K562 (cell line): ENCODE measurements around the gene HJV. TPM values are rescaled to one million over a fixed set of nuclear protein-coding genes. Genes with fewer than 3 reads are reported as not detected.

ENCODE experiments used
- ATAC-seq: fragments of 200-7000 bp; cut with Tn5 transposase; 3 replicates; pipeline ENCODE4 v1.9.1; 2020; ENCODE audit warnings: moderate library complexity
- BruUV-seq: library from RNA; stranded (reverse); fragments of 400-500 nt; replicated peaks from 2 replicates; lab custom pipeline; 2021; lab: Mats Ljungman, UMichigan
- CTCF ChIA-PET: fragments of 300-600 bp; formaldehyde crosslinking; extraction: SDS; loops from one replicate; lab custom pipeline; 2021; ENCODE audit warnings: low intra/inter-chr PET ratio; lab: Yijun Ruan, JAX
- POLR2A ChIA-PET: fragments of 300-600, 350-650 bp; sonication (Branson Sonifier 250); formaldehyde crosslinking; extraction: SDS; loops from one replicate; lab custom pipeline; 2021; ENCODE audit warnings: antibody characterized with exemption, inconsistent platforms; lab: Yijun Ruan, JAX
- DNase-seq, 4 experiments: peaks; one replicate each; pipeline versions ENCODE4 v3.0.0 to v3.0.0-alpha.2; 2011 to 2018; ENCODE audit warnings: low spot score in 3 of 4, mixed read lengths in 3 of 4; ENCODE audit errors: extremely low read depth in 1 of 4
- FAIRE-seq: peaks from 2 replicates; lab custom pipeline; 2011; peaks lifted over from hg19 to GRCh38; lab: Jason Lieb, UNC
- H2AFZ ChIP-seq: 2 replicates; pipeline ENCODE4 v1.6.0; 2011; ENCODE audit warnings: low read depth, low read length, control low read depth, inconsistent platforms
- H3K27ac ChIP-seq: fragments of 200-600 bp; 3 replicates; pipeline ENCODE4 v1.8.0; 2011; ENCODE audit warnings: low read depth, mild to moderate bottlenecking, control low read depth, inconsistent platforms, low read length, moderate library complexity, mixed read lengths; ENCODE audit errors: extremely low read depth
- H3K27me3 ChIP-seq, 2 experiments: fragments of 300-600 bp in 1 of 2; 2 replicates in 1 of 2; 3 replicates in 1 of 2; pipeline versions ENCODE4 v1.6.0 to v1.8.0; 2011; ENCODE audit warnings: inconsistent platforms in 2 of 2, low read length in 2 of 2, mild to moderate bottlenecking in 1 of 2, mixed read lengths in 1 of 2, moderate library complexity in 1 of 2; ENCODE audit not compliant: control insufficient read depth in 2 of 2, insufficient read depth in 2 of 2
- H3K36me3 ChIP-seq: fragments of 300-600 bp; 3 replicates; pipeline ENCODE4 v1.8.0; 2011; ENCODE audit warnings: mild to moderate bottlenecking, low read length, inconsistent platforms; ENCODE audit not compliant: control insufficient read depth, insufficient read depth
- H3K4me1 ChIP-seq, 2 experiments: fragments of 200-600 bp in 1 of 2; replicated peaks in 1 of 2; 2 replicates in 1 of 2; 3 replicates in 1 of 2; pipeline versions ENCODE4 v1.5.1 to v1.8.0; 2011; ENCODE audit warnings: inconsistent platforms in 2 of 2, low read length in 2 of 2, mild to moderate bottlenecking in 1 of 2, mixed read lengths in 1 of 2, moderate library complexity in 1 of 2; ENCODE audit not compliant: control insufficient read depth in 2 of 2, insufficient read depth in 2 of 2
- H3K4me2 ChIP-seq: 2 replicates; pipeline ENCODE4 v1.6.1; 2011; ENCODE audit warnings: low read length, control low read depth, inconsistent platforms, mixed read lengths; ENCODE audit not compliant: insufficient read depth
- H3K4me3 ChIP-seq: fragments of 200-600 bp; sonication (generic), shearing (Covaris generic); 2 replicates; pipeline ENCODE4 v1.5.1; 2016; ENCODE audit warnings: control low read depth, inconsistent platforms
- H3K79me2 ChIP-seq: fragments of 200-600 bp; 3 replicates; pipeline ENCODE4 v1.8.0; 2011; ENCODE audit warnings: low read length, inconsistent platforms; ENCODE audit not compliant: control insufficient read depth, insufficient read depth
- H3K9ac ChIP-seq, 2 experiments: 2 replicates each; pipeline versions ENCODE4 v1.6.0 to v1.6.1; 2011; ENCODE audit warnings: low read depth in 2 of 2, low read length in 2 of 2, control low read depth in 1 of 2, inconsistent platforms in 1 of 2, mild to moderate bottlenecking in 1 of 2, mixed read lengths in 1 of 2; ENCODE audit not compliant: insufficient read depth in 1 of 2
- H3K9me1 ChIP-seq: one replicate; pipeline ENCODE4 v1.6.0; 2011; ENCODE audit warnings: inconsistent platforms, mild to moderate bottlenecking, low read length, moderate library complexity; ENCODE audit not compliant: control insufficient read depth, insufficient read depth
- H3K9me3 ChIP-seq: replicated peaks from 2 replicates; pipeline ENCODE4 v1.5.1; 2011; ENCODE audit warnings: low read depth, low read length, inconsistent platforms; ENCODE audit not compliant: control insufficient read depth, insufficient read depth
- H4K20me1 ChIP-seq: replicated peaks from 2 replicates; pipeline ENCODE4 v1.6.1; 2011; ENCODE audit warnings: low read length, inconsistent platforms, mixed read lengths; ENCODE audit not compliant: control insufficient read depth, insufficient read depth
- GATAD2B ChIP-seq: fragments of 450-650 bp; IDR thresholded peaks from 2 replicates; pipeline ENCODE4 v1.6.1; 2017; ENCODE audit warnings: mild to moderate bottlenecking, borderline replicate concordance
- STAT5B ChIP-seq: fragments of 250-450 bp; sonication (Bioruptor Pico); IDR thresholded peaks from 2 replicates; pipeline ENCODE4 v1.8.0; 2021; ENCODE audit warnings: mild to moderate bottlenecking, inconsistent platforms
- ZNF232 ChIP-seq: sonication (generic); formaldehyde crosslinking; IDR thresholded peaks from 2 replicates; pipeline ENCODE4 v1.8.0; 2022; ENCODE audit warnings: mild to moderate bottlenecking, missing genetic modification reagents
- ZNF431 ChIP-seq: sonication (generic); formaldehyde crosslinking; IDR thresholded peaks from 2 replicates; pipeline ENCODE4 v1.8.0; 2022; ENCODE audit warnings: mild to moderate bottlenecking, missing genetic modification reagents
- WGBS: fragments of 100-300 bp; shearing (Covaris generic); methylation state at CpG from one replicate; pipeline ENCODE4 v1.1.6; 2016; ENCODE audit warnings: low coverage, mixed read lengths; ENCODE audit not compliant: insufficient coverage; ENCODE audit errors: missing lambda C conversion rate; 5-methylcytosine and 5-hydroxymethylcytosine counted together
- in situ Hi-C: fragments of 300-500 bp; cut with MboI; formaldehyde crosslinking; loops from 4 replicates; pipeline ENCODE4 v1.15.0; 2018; ENCODE audit warnings: inconsistent platforms, mixed read lengths
- intact Hi-C: fragments of 100-400 bp; cut with micrococcal nuclease; formaldehyde crosslinking; loops from 2 replicates; pipeline ENCODE4 v1.14.2; 2022
- polyA plus RNA-seq, 8 experiments: library from polyadenylated mRNA; depleted of rRNA in 4 of 8; stranded (reverse) in 5 of 8; unstranded in 3 of 8; fragments of >200 nt; fragmentation: Nextera tagmentation in 2 of 8; fragmentation: Illumina TruSeq in 1 of 8; extraction: Ambion mirVana in 2 of 8; extraction: Trizol in 1 of 8; gene quantifications; 2 replicates each; pipeline versions ENCODE4 v1.2.1 to v1.2.3, GENCODE V29; 2011 to 2014; ENCODE audit warnings: inconsistent platforms in 1 of 8, missing spikeins in 1 of 8
- total RNA-seq, 7 experiments: library from RNA; depleted of rRNA in 6 of 7; stranded (reverse); fragments of >200 nt in 6 of 7; fragmentation: Illumina TruSeq in 2 of 7; extraction: Trizol in 2 of 7; gene quantifications; 2 replicates each; pipeline versions ENCODE4 v1.2.1 to v1.2.3, GENCODE V29; 2011 to 2021; ENCODE audit warnings: low replicate concordance in 1 of 7
- TF ChIP-seq, protein P1 (sequence below), 2 experiments: IDR thresholded peaks; 2 replicates each; pipeline ENCODE4 v1.6.1; 2011; ENCODE audit warnings: borderline replicate concordance in 1 of 2, control low read depth in 1 of 2, low read depth in 1 of 2, low read length in 1 of 2, mild to moderate bottlenecking in 1 of 2, mixed read lengths in 1 of 2, moderate library complexity in 1 of 2; ENCODE audit not compliant: insufficient read depth in 1 of 2, insufficient read length in 1 of 2, poor library complexity in 1 of 2, severe bottlenecking in 1 of 2; ENCODE audit errors: extremely low read depth in 1 of 2

Gene HJV
- total and polyA plus RNA-seq, 9 of the 15 experiments (the other 6 are each of a cell fraction or from before 2014, with no cell fraction given): 1.0 to 6.6 (median 2.4) TPM

DNA sequence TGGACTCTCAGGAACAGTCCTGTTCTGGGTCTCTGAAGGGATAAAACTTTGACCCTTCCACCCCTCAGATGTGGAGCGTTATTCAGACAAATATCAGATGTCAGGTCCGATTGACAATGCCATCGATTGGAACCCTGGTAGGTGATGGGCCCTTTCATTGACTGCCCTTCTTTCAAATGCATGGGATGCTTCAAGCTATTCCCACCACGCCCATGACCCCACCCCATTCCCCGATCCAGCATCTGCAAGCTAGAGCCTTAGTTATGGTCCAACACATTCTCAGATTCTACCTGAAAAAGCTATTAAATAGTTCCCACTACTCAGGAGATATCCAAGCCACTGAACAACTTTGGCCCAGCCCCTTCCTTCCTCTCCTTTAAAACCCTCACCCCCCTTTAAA lies 44.5 kb downstream of the HJV start:
- Histone ChIP-seq H3K9ac (no peak overlapping the region; a peak in 1 of 4 replicates), H3K4me1 (peaks cover 21 to 45% of the 10 kb centered on the region in 2 experiments), H3K27me3 (no peaks in the 10 kb centered on the region), H3K9me1 (no peaks in the 10 kb centered on the region), H3K36me3 (peaks cover 16% of the 10 kb centered on the region), H3K79me2 (peaks cover 25% of the 10 kb centered on the region), H3K4me2 (0 out of 2 replicates have a peak overlapping the region, but pooled peaks have one; percentile 5), H3K9me3 (no peaks in the 10 kb centered on the region), H4K20me1 (no peaks in the 10 kb centered on the region), H3K27ac (peak overlapping the region; percentile 5; the same call in 1 of the 3 replicates), H2AFZ (0 out of 2 replicates have a peak overlapping the region, but pooled peaks have one; percentile 43), H3K4me3 (no peak overlapping the region)
- WGBS: 59% methylated on average over 5 of the region's 5 CpGs
- DNase-seq (no peak), FAIRE-seq (no peak)
- intact Hi-C loops: loop anchor here (1.0 kb wide), 4 partner anchors 30 to 132 kb away; partner anchors contain the start of gene NUDT17
- CTCF ChIA-PET: interaction anchor here (0.6 to 3.8 kb wide), 3 partner anchors 30 to 86 kb away, joined by 3 to 37 read pairs (median 17); no protein-coding TSS in a partner anchor
- POLR2A ChIA-PET: interaction anchor here (1.0 to 15.5 kb wide), 9 partner anchors 12 to 60 kb away, joined by 3 to 320 read pairs (median 3); partner anchors contain the start of genes ANKRD34A, POLR3GL, RBM8A and TXNIP
- BruUV-seq: no TSS peak
- in situ Hi-C loops: no loop called here
- TF ChIP-seq STAT5B (CRISPR knock-in tag): no peak
- no peak for TF ChIP-seq ZNF232
- TF ChIP-seq, all 486 proteins: peak for 0
- no peak for ATAC-seq

DNA sequence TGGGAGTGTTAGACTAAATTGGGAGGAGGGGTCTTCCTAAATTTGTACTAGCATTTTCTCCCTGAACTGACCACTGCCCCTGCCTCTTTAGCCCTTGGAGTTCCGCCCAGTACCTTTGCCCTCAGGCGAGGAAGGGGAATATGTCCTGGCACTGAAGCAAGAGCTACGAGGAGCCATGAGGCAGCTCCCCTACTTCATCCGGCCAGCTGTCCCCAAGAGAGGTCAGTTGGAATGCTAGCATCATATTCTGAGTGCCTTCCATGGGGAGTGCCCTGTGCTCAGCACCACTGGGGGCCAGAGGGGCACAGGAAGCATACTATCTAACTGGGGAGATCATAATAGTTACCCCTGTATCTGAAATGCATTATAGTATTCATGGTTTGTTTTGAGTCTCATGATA lies 46.3 kb downstream of the HJV start:
- no TSS peak for BruUV-seq
- POLR2A ChIA-PET: interaction anchor here (15.5 kb wide), 1 partner anchor 18 kb away, joined by 320 read pairs; the partner anchor contains the start of gene TXNIP
- 79% methylated on average over 4 of the region's 4 CpGs for WGBS
- Histone ChIP-seq H3K9me3 (no peaks in the 10 kb centered on the region), H3K4me2 (no peak overlapping the region), H3K79me2 (peaks cover 21% of the 10 kb centered on the region), H3K9ac (peak overlapping the region in 1 of 2 experiments; percentile 3; a peak in 1 of 4 replicates), H3K9me1 (no peaks in the 10 kb centered on the region), H2AFZ (no peak overlapping the region), H3K27ac (no peak overlapping the region)
- intact Hi-C loops: no loop called here
- TF ChIP-seq GATAD2B (no peak), ZNF431 (CRISPR knock-in tag) (no peak)
- TF ChIP-seq, protein P1, sequence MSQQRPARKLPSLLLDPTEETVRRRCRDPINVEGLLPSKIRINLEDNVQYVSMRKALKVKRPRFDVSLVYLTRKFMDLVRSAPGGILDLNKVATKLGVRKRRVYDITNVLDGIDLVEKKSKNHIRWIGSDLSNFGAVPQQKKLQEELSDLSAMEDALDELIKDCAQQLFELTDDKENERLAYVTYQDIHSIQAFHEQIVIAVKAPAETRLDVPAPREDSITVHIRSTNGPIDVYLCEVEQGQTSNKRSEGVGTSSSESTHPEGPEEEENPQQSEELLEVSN (IDR thresholded peaks at IDR 0.05; ENCODE audit: borderline replicate concordance in 1 of 2, extremely low read depth in 1 of 2, insufficient read depth in 1 of 2, insufficient read length in 1 of 2, low read depth in 1 of 2, low read length in 1 of 2, poor library complexity in 1 of 2, severe bottlenecking in 1 of 2): no peak
- TF ChIP-seq, all 486 proteins: peak for 0
- in situ Hi-C loops: no loop called here
- FAIRE-seq (no peak), ATAC-seq (no peak), DNase-seq (no peak)
- H4K20me1 ChIP-seq: no peaks in the 10 kb centered on the region
- peaks cover 16% of the 10 kb centered on the region for H3K36me3 ChIP-seq
- CTCF ChIA-PET: no interaction called here
- peaks cover 17 to 28% of the 10 kb centered on the region in 2 experiments for H3K4me1 ChIP-seq
- H3K27me3 ChIP-seq: no peaks in the 10 kb centered on the region
- H3K4me3 ChIP-seq: no peak overlapping the region
